Heart left ventricle (tissue), 16 donors: ENCODE results near the gene POLR2A. TPM values are rescaled to one million over a fixed set of nuclear protein-coding genes. Genes with fewer than 3 reads are reported as not detected.

Experiments
- ATAC-seq, 4 donors: fragments of 200-7000 bp; cut with Tn5 transposase; one replicate each; pipeline ENCODE4 v1.9.1; 2020 to 2022; ENCODE audit warnings: moderate library complexity in 4 of 4, mild to moderate bottlenecking in 3 of 4, moderate number of reproducible peaks in 1 of 4
- DNase-seq, 5 donors: peaks; one replicate each; pipeline ENCODE4 v3.0.0-alpha.2; 2020
- H3K27ac ChIP-seq, 12 donors: fragments of 200-600 bp; sonication (generic) in 4 of 12; one replicate each; pipeline versions ENCODE4 v1.5.0 to v1.8.0; 2016 to 2022; ENCODE audit warnings: mild to moderate bottlenecking in 2 of 12
- H3K27me3 ChIP-seq, 9 donors: fragments of 200-600 bp; sonication (generic) in 2 of 9; one replicate each; pipeline versions ENCODE4 v1.5.1 to v1.8.0; 2016 to 2022; ENCODE audit warnings: mild to moderate bottlenecking in 3 of 9
- H3K36me3 ChIP-seq, 9 donors: fragments of 200-600 bp; sonication (generic) in 2 of 9; one replicate each; pipeline versions ENCODE4 v1.5.0 to v1.8.0; 2018 to 2022; ENCODE audit warnings: mild to moderate bottlenecking in 2 of 9
- H3K4me1 ChIP-seq, 12 donors: fragments of 200-600 bp; sonication (generic) in 4 of 12; one replicate each; pipeline versions ENCODE4 v1.5.0 to v1.8.0; 2016 to 2022; ENCODE audit warnings: mild to moderate bottlenecking in 3 of 12
- H3K4me3 ChIP-seq, 12 donors: fragments of 200-600 bp; sonication (generic) in 4 of 12; one replicate each; pipeline versions ENCODE4 v1.5.0 to v1.8.0; 2017 to 2022; ENCODE audit warnings: mild to moderate bottlenecking in 9 of 12, moderate library complexity in 4 of 12
- H3K9me3 ChIP-seq, 12 donors: fragments of 200-600 bp; sonication (generic) in 4 of 12; one replicate each; pipeline versions ENCODE4 v1.5.0 to v1.8.0; 2016 to 2022; ENCODE audit warnings: mild to moderate bottlenecking in 1 of 12
- POLR2A ChIP-seq, 2 donors: fragments of 450-650 bp; IDR thresholded peaks; one replicate each; pipeline ENCODE4 v1.6.1; 2017; ENCODE audit warnings: antibody characterized with exemption in 2 of 2, mild to moderate bottlenecking in 2 of 2, moderate library complexity in 2 of 2
- WGBS, 4 donors: extraction: QIAGEN DNeasy Blood & Tissue Kit in 2 of 4; methylation state at CpG; one replicate each; pipeline versions ENCODE4 v1.1.5 to v1.1.7; 2013 to 2018; 5-methylcytosine and 5-hydroxymethylcytosine counted together
- intact Hi-C, 10 donors: fragments of 100-400 bp; cut with DNase I; formaldehyde crosslinking; loops; one replicate each; pipeline versions ENCODE4 v1.11.1 to v1.14.2; 2022
- polyA plus RNA-seq, 2 donors: library from polyadenylated mRNA; stranded (reverse); fragments of 200-250 nt; gene quantifications; one replicate each; pipeline ENCODE4 v1.2.3, GENCODE V29; 2013
- total RNA-seq, 9 donors: library from RNA; depleted of rRNA in 2 of 9; stranded (reverse); fragments of >200 nt in 2 of 9; fragmentation: NEBNext Ultra II Directional in 3 of 9; extraction: Animal tissue kit (Norgen Biotek cat#: 25700) in 3 of 9; gene quantifications; one replicate each; pipeline versions ENCODE4 v1.1.0 to v1.2.4, GENCODE V29; 2016 to 2023
- TF ChIP-seq, protein P1 (sequence below), 12 donors: fragments of 200-600 bp; sonication (generic) in 4 of 12; IDR thresholded peaks; one replicate each; pipeline versions ENCODE4 v1.5.0 to v1.8.0; 2018 to 2022; ENCODE audit warnings: antibody characterized with exemption in 12 of 12, mild to moderate bottlenecking in 5 of 12
- donor health status: ischemic (EF 13 %, LVEDD 7.1; RV severe dilation, severe dysfunction).
- donor health status: healthy with polysubstance abuse.
- donor health status: DM: no; HTN: yes; CAD: no.
- donor health status: DM: no; HTN: no; CAD: no.
- donor health status: ischemic (EF 25% LVEDD 6.9; RV normal size, moderate dysfunction).
- donor health status: ischemic (EF 25% LVEDD 5.7; RV mildly dilated, moderate dysfunction).
- donor health status: healthy.
- donor health status: DM: yes; HTN: yes; CAD: no.
- donor health status: ischemic (EF 35%, LVEDD 5.7; RV mildly dilated, moderate dysfunction).
- donor health status: nonischemic (EF 11% LVEDD 7.7; RV severe dilation, severe dysfunction).
- donor health status: DM: yes; HTN: yes; CAD: no.
- donor health status: PGD.
- donor health status: ischemic (EF 29% LVEDD 5.4; RV normal size, mild dysfunction).
- donor health status: nonischemic (EF 23%, LVEDD 6.1; RV moderate dilation, normal function).

POLR2A gene
- total and polyA plus RNA-seq, 11 donors, result 17.3 to 77.6 (median 41.5) TPM

DNA sequence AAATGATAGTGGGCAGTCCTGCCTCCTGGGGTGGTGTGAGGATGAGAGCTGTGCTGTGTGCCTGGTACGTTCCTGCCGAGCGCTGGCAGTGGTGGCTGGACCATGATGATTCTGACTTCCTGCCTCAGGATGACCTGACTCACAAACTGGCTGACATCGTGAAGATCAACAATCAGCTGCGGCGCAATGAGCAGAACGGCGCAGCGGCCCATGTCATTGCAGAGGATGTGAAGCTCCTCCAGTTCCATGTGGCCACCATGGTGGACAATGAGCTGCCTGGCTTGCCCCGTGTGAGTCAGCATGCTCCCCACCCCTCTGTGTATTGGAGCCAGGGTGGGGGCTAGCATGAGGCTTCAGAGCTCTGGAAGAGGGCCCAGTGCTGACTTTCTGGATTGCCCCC is 13.1 kb downstream of the POLR2A start:
- H3K4me3 ChIP-seq, result peak overlapping the region in 1 of 12 donors; percentile 26
- ATAC-seq, result peak; percentile 26 to 85 (median 68)
- H3K9me3 ChIP-seq, result no peaks in the 10 kb centered on the region
- H3K4me1 ChIP-seq, result peaks cover 0 to 49% (median 13%) of the 10 kb centered on the region in 12 donors
- H3K27ac ChIP-seq, result peak overlapping the region; percentile 32 to 93 (median 73)
- intact Hi-C loops, result no loop called here
- DNase-seq, result peak in 3 of 5 donors; percentile 43 to 79 (median 45)
- 61 to 75% (median 68%) methylated on average over 10 of the region's 10 CpGs for WGBS, 4 donors
- peaks cover 16 to 74% (median 63%) of the 10 kb centered on the region in 9 donors for H3K36me3 ChIP-seq
- TF ChIP-seq POLR2A (IDR thresholded peaks at IDR 0.05), result no peak
- TF ChIP-seq, protein P1, sequence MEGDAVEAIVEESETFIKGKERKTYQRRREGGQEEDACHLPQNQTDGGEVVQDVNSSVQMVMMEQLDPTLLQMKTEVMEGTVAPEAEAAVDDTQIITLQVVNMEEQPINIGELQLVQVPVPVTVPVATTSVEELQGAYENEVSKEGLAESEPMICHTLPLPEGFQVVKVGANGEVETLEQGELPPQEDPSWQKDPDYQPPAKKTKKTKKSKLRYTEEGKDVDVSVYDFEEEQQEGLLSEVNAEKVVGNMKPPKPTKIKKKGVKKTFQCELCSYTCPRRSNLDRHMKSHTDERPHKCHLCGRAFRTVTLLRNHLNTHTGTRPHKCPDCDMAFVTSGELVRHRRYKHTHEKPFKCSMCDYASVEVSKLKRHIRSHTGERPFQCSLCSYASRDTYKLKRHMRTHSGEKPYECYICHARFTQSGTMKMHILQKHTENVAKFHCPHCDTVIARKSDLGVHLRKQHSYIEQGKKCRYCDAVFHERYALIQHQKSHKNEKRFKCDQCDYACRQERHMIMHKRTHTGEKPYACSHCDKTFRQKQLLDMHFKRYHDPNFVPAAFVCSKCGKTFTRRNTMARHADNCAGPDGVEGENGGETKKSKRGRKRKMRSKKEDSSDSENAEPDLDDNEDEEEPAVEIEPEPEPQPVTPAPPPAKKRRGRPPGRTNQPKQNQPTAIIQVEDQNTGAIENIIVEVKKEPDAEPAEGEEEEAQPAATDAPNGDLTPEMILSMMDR (IDR thresholded peaks at IDR 0.05), result no peak
- H3K27me3 ChIP-seq, result no peaks in the 10 kb centered on the region

DNA sequence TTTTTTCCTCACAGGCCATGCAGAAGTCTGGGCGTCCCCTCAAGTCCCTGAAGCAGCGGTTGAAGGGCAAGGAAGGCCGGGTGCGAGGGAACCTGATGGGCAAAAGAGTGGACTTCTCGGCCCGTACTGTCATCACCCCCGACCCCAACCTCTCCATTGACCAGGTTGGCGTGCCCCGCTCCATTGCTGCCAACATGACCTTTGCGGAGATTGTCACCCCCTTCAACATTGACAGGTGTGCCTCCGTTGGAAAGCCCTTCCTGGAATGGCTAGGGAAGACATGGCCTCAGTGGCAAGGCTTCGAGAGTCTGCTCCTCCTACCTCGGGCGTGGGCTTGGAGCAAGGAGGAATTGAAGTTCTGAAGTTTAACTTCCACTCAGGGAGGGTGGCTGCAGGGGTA is 13.5 kb downstream of the POLR2A start:
- no peak overlapping the region for H3K4me3 ChIP-seq
- H3K27me3 ChIP-seq, result no peaks in the 10 kb centered on the region
- 88 to 92% (median 89%) methylated on average over 14 of the region's 14 CpGs for WGBS, 4 donors
- intact Hi-C loops, result no loop called here
- ATAC-seq (no peak), DNase-seq (no peak)
- no peaks in the 10 kb centered on the region for H3K9me3 ChIP-seq
- peaks cover 20 to 78% (median 67%) of the 10 kb centered on the region in 9 donors for H3K36me3 ChIP-seq
- no peak for TF ChIP-seq POLR2A (IDR thresholded peaks at IDR 0.05)
- TF ChIP-seq, protein P1 (IDR thresholded peaks at IDR 0.05), result no peak
- peak overlapping the region in 11 of 12 donors; percentile 32 to 93 (median 74) for H3K27ac ChIP-seq
- peaks cover 0 to 47% (median 13%) of the 10 kb centered on the region in 12 donors for H3K4me1 ChIP-seq

DNA sequence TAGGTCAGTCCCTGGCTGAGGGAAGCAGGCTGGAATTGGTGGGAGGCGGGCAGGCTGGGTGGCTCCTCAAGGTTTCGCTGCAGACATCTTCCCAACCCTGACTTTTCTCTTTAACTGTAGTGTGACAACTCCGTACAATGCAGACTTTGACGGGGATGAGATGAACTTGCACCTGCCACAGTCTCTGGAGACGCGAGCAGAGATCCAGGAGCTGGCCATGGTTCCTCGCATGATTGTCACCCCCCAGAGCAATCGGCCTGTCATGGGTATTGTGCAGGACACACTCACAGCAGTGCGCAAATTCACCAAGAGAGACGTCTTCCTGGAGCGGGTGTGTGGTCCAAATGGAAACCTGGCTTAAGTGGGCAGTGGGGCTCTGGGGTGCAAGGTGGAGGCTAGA is 15.0 kb downstream of the POLR2A start:
- intact Hi-C loops, result no loop called here
- ATAC-seq (no peak), DNase-seq (no peak)
- H3K27ac ChIP-seq, result no peak overlapping the region
- H3K36me3 ChIP-seq, result peaks cover 20 to 93% (median 82%) of the 10 kb centered on the region in 9 donors
- no peak for TF ChIP-seq POLR2A (IDR thresholded peaks at IDR 0.05)
- TF ChIP-seq, protein P1 (IDR thresholded peaks at IDR 0.05), result no peak
- H3K4me3 ChIP-seq, result no peak overlapping the region
- no peaks in the 10 kb centered on the region for H3K9me3 ChIP-seq
- WGBS, 4 donors, result 84 to 90% (median 87%) methylated on average over 11 of the region's 11 CpGs
- H3K4me1 ChIP-seq, result peaks cover 0 to 32% (median 10%) of the 10 kb centered on the region in 12 donors
- no peaks in the 10 kb centered on the region for H3K27me3 ChIP-seq

DNA sequence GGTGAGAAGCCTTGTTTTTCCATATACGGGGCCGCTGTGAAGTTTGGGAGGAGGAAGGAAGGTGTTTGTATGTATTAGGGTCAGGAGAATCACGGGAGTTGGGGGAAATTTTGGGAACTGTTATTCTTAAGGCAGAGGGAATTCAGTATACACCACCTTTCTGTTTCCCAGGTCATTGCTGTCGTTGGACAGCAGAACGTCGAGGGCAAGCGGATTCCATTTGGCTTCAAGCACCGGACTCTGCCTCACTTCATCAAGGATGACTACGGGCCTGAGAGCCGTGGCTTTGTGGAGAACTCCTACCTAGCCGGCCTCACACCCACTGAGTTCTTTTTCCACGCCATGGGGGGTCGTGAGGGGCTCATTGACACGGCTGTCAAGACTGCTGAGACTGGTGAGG is 17.6 kb downstream of the POLR2A start:
- Histone ChIP-seq H3K4me3 (no peak overlapping the region), H3K9me3 (no peaks in the 10 kb centered on the region), H3K27me3 (no peaks in the 10 kb centered on the region), H3K27ac (no peak overlapping the region), H3K4me1 (peaks cover 0 to 16% (median 7%) of the 10 kb centered on the region in 12 donors), H3K36me3 (peaks cover 20 to 100% (median 100%) of the 10 kb centered on the region in 9 donors)
- intact Hi-C loops, result loop anchor here in 2 of 10 donors (10.0 kb wide), 2 partner anchors 137 to 147 kb away; partner anchors contain the start of genes KCTD11 (in 1 of the 2) and TMEM95 (in 1 of the 2)
- no peak for ATAC-seq
- DNase-seq, result no peak
- 78 to 88% (median 86%) methylated on average over 12 to 14 of the region's 14 CpGs for WGBS, 4 donors
- TF ChIP-seq, protein P1 (IDR thresholded peaks at IDR 0.05), result no peak
- no peak for TF ChIP-seq POLR2A (IDR thresholded peaks at IDR 0.05)
